HUES64 (cell line): Measurements from ENCODE around the gene SPCS2.
"Not testable (repeated sequence)": the region's sequence is repeated elsewhere in the genome, so short reads cannot be mapped to it uniquely, and the experiment has no call there.

ENCODE experiments used
- H3K27ac ChIP-seq: 2 replicates; pipeline ENCODE4 v1.7.0; 2013; ENCODE audit warnings: low read depth, low read length, inconsistent platforms
- H3K27me3 ChIP-seq: 2 replicates; pipeline ENCODE4 v1.6.1; 2013; ENCODE audit warnings: mild to moderate bottlenecking, low read length; ENCODE audit not compliant: insufficient read depth
- H3K36me3 ChIP-seq: 2 replicates; pipeline ENCODE4 v1.6.1; 2013; ENCODE audit warnings: mild to moderate bottlenecking, low read length; ENCODE audit not compliant: insufficient read depth
- H3K4me1 ChIP-seq: 2 replicates; pipeline ENCODE4 v1.6.1; 2013; ENCODE audit warnings: mild to moderate bottlenecking, low read length, moderate library complexity; ENCODE audit not compliant: insufficient read depth
- H3K4me3 ChIP-seq: 2 replicates; pipeline ENCODE4 v1.5.1; 2013; ENCODE audit warnings: mild to moderate bottlenecking, low read length, moderate library complexity
- H3K9ac ChIP-seq: 2 replicates; pipeline ENCODE4 v1.6.1; 2013; ENCODE audit warnings: mild to moderate bottlenecking, low read depth, low read length
- H3K9me3 ChIP-seq: 2 replicates; pipeline ENCODE4 v1.6.1; 2013; ENCODE audit warnings: low read depth, low read length; ENCODE audit not compliant: insufficient read depth
- WGBS: fragments of 150-250, 120-280 bp; methylation state at CpG from one replicate; pipeline ENCODE4 v1.1.7; 2013; ENCODE audit warnings: missing lambda C conversion rate; 5-methylcytosine and 5-hydroxymethylcytosine counted together

The SPCS2 gene

GRCh38 chr11:74950374-74950969 is 1.4 kb downstream of the SPCS2 start:
- Histone ChIP-seq H3K36me3 (peaks cover 22% of the 10 kb centered on the region; the same call in 1 of the 2 replicates), H3K27me3 (no peaks in the 10 kb centered on the region), H3K4me1 (no peaks in the 10 kb centered on the region), H3K9ac (peak overlapping the region; percentile 91), H3K27ac (no peak overlapping the region), H3K4me3 (peak overlapping the region; percentile 86), H3K9me3 (no peaks in the 10 kb centered on the region)
- WGBS, result 82% methylated on average over 2 of the region's 2 CpGs

- Histone ChIP-seq H3K36me3 (peaks cover 22% of the 10 kb centered on the region; the same call in 1 of the 2 replicates), H3K4me3 (no peak overlapping the region), H3K27me3 (no peaks in the 10 kb centered on the region), H3K9ac (no peak overlapping the region), H3K9me3 (no peaks in the 10 kb centered on the region), H3K4me1 (no peaks in the 10 kb centered on the region), H3K27ac (no peak overlapping the region)
- 94% methylated on average over 8 of the region's 8 CpGs for WGBS
Measured at GRCh38 chr11:74951226-74951625, 2.2 kb downstream of the SPCS2 start.

- Histone ChIP-seq H3K27ac (no peak overlapping the region), H3K36me3 (peaks cover 22% of the 10 kb centered on the region; the same call in 1 of the 2 replicates), H3K27me3 (no peaks in the 10 kb centered on the region), H3K9me3 (no peaks in the 10 kb centered on the region), H3K9ac (no peak overlapping the region), H3K4me1 (no peaks in the 10 kb centered on the region), H3K4me3 (no peak overlapping the region)
- 100% methylated on average over 2 of the region's 2 CpGs for WGBS
Measured at GRCh38 chr11:74952752-74953151, 3.7 kb downstream of the SPCS2 start.

- Histone ChIP-seq H3K4me1 (no peaks in the 10 kb centered on the region), H3K27me3 (no peaks in the 10 kb centered on the region), H3K9me3 (no peaks in the 10 kb centered on the region), H3K36me3 (peaks cover 22% of the 10 kb centered on the region; the same call in 1 of the 2 replicates), H3K27ac (no peak overlapping the region), H3K9ac (no peak overlapping the region), H3K4me3 (no peak overlapping the region)
- WGBS, result 98% methylated on average over 4 of the region's 5 CpGs
Measured at GRCh38 chr11:74953451-74953850, 4.4 kb downstream of the SPCS2 start.

- no peak overlapping the region for H3K9ac ChIP-seq
- H3K27ac ChIP-seq, result no peak overlapping the region
- WGBS, result 100% methylated on average over 1 of the region's 1 CpG
- H3K4me1 ChIP-seq, result no peaks in the 10 kb centered on the region
- no peak overlapping the region for H3K4me3 ChIP-seq
- peaks cover 22% of the 10 kb centered on the region; the same call in 1 of the 2 replicates for H3K36me3 ChIP-seq
- no peaks in the 10 kb centered on the region for H3K9me3 ChIP-seq
- no peaks in the 10 kb centered on the region for H3K27me3 ChIP-seq
Measured at GRCh38 chr11:74954199-74954598, 5.1 kb downstream of the SPCS2 start.

- 95% methylated on average over 4 of the region's 4 CpGs for WGBS
- H3K4me3 ChIP-seq, result no peak overlapping the region
- no peaks in the 10 kb centered on the region for H3K4me1 ChIP-seq
- H3K9ac ChIP-seq, result no peak overlapping the region
- H3K36me3 ChIP-seq, result peaks cover 19% of the 10 kb centered on the region; the same call in 1 of the 2 replicates
- H3K9me3 ChIP-seq, result no peaks in the 10 kb centered on the region
- no peaks in the 10 kb centered on the region for H3K27me3 ChIP-seq
- H3K27ac ChIP-seq, result no peak overlapping the region
Measured at GRCh38 chr11:74956397-74957015, 7.4 kb downstream of the SPCS2 start.

- no peaks in the 10 kb centered on the region for H3K4me1 ChIP-seq
- H3K4me3 ChIP-seq, result no peak overlapping the region
- H3K27me3 ChIP-seq, result no peaks in the 10 kb centered on the region
- H3K27ac ChIP-seq, result no peak overlapping the region
- no peak overlapping the region for H3K9ac ChIP-seq
- H3K9me3 ChIP-seq, result no peaks in the 10 kb centered on the region
- 85% methylated on average over 1 of the region's 1 CpG for WGBS
- H3K36me3 ChIP-seq, result peaks cover 18% of the 10 kb centered on the region; the same call in 1 of the 2 replicates
Measured at GRCh38 chr11:74957937-74958629, 9.0 kb downstream of the SPCS2 start.

GRCh38 chr11:74960128-74960527 is 11.1 kb downstream of the SPCS2 start:
- WGBS, result 97% methylated on average over 6 of the region's 6 CpGs
- not testable (repeated sequence) for H3K27me3 ChIP-seq, H3K9me3 ChIP-seq, H3K4me1 ChIP-seq, H3K9ac ChIP-seq, H3K4me3 ChIP-seq, H3K27ac ChIP-seq
- H3K36me3 ChIP-seq, result peaks cover 27% of the 10 kb centered on the region

GRCh38 chr11:74966651-74967050 is 17.6 kb downstream of the SPCS2 start:
- Histone ChIP-seq H3K27ac (no peak overlapping the region), H3K27me3 (no peaks in the 10 kb centered on the region), H3K4me3 (no peak overlapping the region), H3K4me1 (no peaks in the 10 kb centered on the region), H3K9ac (no peak overlapping the region), H3K36me3 (peaks cover 77% of the 10 kb centered on the region), H3K9me3 (no peaks in the 10 kb centered on the region)
- 91% methylated on average over 5 of the region's 5 CpGs for WGBS

GRCh38 chr11:74970852-74971395 is 21.9 kb downstream of the SPCS2 start:
- H3K9ac ChIP-seq, result no peak overlapping the region
- no peak overlapping the region for H3K27ac ChIP-seq
- H3K4me3 ChIP-seq, result no peak overlapping the region
- peaks cover 85% of the 10 kb centered on the region for H3K36me3 ChIP-seq
- no peaks in the 10 kb centered on the region for H3K4me1 ChIP-seq
- H3K27me3 ChIP-seq, result no peaks in the 10 kb centered on the region
- no peaks in the 10 kb centered on the region for H3K9me3 ChIP-seq
- 100% methylated on average over 1 of the region's 1 CpG for WGBS

- H3K9ac ChIP-seq, result no peak overlapping the region
- H3K27me3 ChIP-seq, result no peaks in the 10 kb centered on the region
- H3K9me3 ChIP-seq, result no peaks in the 10 kb centered on the region
- H3K4me1 ChIP-seq, result no peaks in the 10 kb centered on the region
- 94% methylated on average over 5 of the region's 6 CpGs for WGBS
- H3K36me3 ChIP-seq, result peaks cover 85% of the 10 kb centered on the region
- no peak overlapping the region for H3K27ac ChIP-seq
- H3K4me3 ChIP-seq, result no peak overlapping the region
Measured at GRCh38 chr11:74971424-74971823, 22.4 kb downstream of the SPCS2 start.
